Measurements from ENCODE around the gene ARGLU1. TPM values are rescaled to one million over a fixed set of nuclear protein-coding genes. Genes with fewer than 3 reads are reported as not detected.

The ARGLU1 gene
- polyA plus RNA-seq, 1 experiment, result 80.3 TPM

- ChIA-PET CTCF (no interaction called here), POLR2A (no interaction called here)
- H3K27ac ChIP-seq (ENCODE audit: low read depth, low read length), result no peak overlapping the region
- H3K4me3 ChIP-seq (ENCODE audit: low read depth, low read length), result no peak overlapping the region
- no peaks in the 10 kb centered on the region for H3K27me3 ChIP-seq (ENCODE audit: control insufficient read depth, insufficient read depth, low read length)
- peaks cover 6% of the 10 kb centered on the region for H3K9me3 ChIP-seq (ENCODE audit: control insufficient read depth, insufficient read depth, low read length)
- TF ChIP-seq, protein P1, sequence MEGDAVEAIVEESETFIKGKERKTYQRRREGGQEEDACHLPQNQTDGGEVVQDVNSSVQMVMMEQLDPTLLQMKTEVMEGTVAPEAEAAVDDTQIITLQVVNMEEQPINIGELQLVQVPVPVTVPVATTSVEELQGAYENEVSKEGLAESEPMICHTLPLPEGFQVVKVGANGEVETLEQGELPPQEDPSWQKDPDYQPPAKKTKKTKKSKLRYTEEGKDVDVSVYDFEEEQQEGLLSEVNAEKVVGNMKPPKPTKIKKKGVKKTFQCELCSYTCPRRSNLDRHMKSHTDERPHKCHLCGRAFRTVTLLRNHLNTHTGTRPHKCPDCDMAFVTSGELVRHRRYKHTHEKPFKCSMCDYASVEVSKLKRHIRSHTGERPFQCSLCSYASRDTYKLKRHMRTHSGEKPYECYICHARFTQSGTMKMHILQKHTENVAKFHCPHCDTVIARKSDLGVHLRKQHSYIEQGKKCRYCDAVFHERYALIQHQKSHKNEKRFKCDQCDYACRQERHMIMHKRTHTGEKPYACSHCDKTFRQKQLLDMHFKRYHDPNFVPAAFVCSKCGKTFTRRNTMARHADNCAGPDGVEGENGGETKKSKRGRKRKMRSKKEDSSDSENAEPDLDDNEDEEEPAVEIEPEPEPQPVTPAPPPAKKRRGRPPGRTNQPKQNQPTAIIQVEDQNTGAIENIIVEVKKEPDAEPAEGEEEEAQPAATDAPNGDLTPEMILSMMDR (IDR thresholded peaks at IDR 0.05; ENCODE audit: low read depth, low read length), result no peak
- no peak for DNase-seq (ENCODE audit: low read depth, low spot score)
Observed at GRCh38 chr13:106589716-106590115, 21.8 kb upstream of the ARGLU1 start.

DNA sequence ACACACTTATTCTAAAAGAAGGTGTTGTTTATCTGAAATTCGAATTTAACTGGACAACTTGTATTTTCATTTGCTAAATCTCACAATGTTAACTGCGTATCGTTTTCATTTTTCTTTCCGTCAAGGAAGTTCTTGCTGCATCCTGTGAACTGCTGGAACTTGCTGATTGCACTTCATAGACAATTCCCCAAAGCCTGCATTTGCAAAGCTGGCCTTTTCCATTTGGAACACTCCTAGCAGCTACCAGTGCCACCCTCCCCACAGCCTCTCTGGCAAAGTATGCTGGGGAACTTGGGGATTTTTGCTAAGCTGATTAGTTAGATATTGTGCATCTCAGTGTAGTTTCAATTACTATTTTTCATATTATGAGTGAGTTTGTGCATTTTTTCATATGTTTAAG lies 20.4 kb upstream of the ARGLU1 start:
- no peak for DNase-seq (ENCODE audit: low read depth, low spot score)
- Histone ChIP-seq H3K27me3 (ENCODE audit: control insufficient read depth, insufficient read depth, low read length) (no peaks in the 10 kb centered on the region), H3K9me3 (ENCODE audit: control insufficient read depth, insufficient read depth, low read length) (peaks cover 6% of the 10 kb centered on the region), H3K27ac (ENCODE audit: low read depth, low read length) (no peak overlapping the region), H3K4me3 (ENCODE audit: low read depth, low read length) (no peak overlapping the region)
- TF ChIP-seq, protein P1 (IDR thresholded peaks at IDR 0.05; ENCODE audit: low read depth, low read length), result no peak
- CTCF ChIA-PET, result interaction anchor here (0.5 kb wide), 1 partner anchor 12 kb away, joined by 3 read pairs; no protein-coding TSS in a partner anchor
- POLR2A ChIA-PET, result no interaction called here

GRCh38 chr13:106587787-106588186 lies 19.9 kb upstream of the ARGLU1 start:
- no peak for DNase-seq (ENCODE audit: low read depth, low spot score)
- H3K27me3 ChIP-seq (ENCODE audit: control insufficient read depth, insufficient read depth, low read length), result no peaks in the 10 kb centered on the region
- ChIA-PET CTCF (no interaction called here), POLR2A (no interaction called here)
- H3K4me3 ChIP-seq (ENCODE audit: low read depth, low read length), result no peak overlapping the region
- TF ChIP-seq, protein P1 (IDR thresholded peaks at IDR 0.05; ENCODE audit: low read depth, low read length), result no peak
- peaks cover 6% of the 10 kb centered on the region for H3K9me3 ChIP-seq (ENCODE audit: control insufficient read depth, insufficient read depth, low read length)
- no peak overlapping the region for H3K27ac ChIP-seq (ENCODE audit: low read depth, low read length)

DNA sequence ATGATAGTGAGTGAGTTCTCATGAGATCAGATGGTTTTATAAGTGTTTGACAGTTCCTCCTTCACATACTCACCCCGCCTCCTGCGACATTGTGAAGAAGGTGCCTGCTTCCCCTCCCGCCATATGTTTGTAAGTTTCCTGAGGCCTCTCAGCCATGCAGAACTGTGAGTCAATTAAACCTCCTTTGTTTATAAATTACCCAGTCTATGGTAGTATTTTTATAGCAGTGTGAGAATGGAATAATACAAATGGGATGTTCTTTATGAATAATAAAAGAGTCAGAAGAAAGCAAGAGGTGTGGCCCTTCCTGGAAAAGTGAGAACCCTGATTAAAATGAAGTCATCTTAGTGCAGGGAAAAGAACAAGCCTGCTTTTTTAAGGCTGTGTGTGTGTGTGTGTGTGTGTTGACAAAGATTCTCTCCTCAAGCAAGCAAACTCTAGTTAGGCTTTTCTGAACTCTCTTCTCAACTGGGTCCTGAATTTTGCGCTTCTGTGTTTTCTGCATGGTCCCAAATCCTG lies 18.8 kb upstream of the ARGLU1 start:
- peaks cover 6% of the 10 kb centered on the region for H3K9me3 ChIP-seq (ENCODE audit: control insufficient read depth, insufficient read depth, low read length)
- DNase-seq (ENCODE audit: low read depth, low spot score), result no peak
- H3K4me3 ChIP-seq (ENCODE audit: low read depth, low read length), result no peak overlapping the region
- peaks cover 3% of the 10 kb centered on the region for H3K27me3 ChIP-seq (ENCODE audit: control insufficient read depth, insufficient read depth, low read length)
- POLR2A ChIA-PET, result no interaction called here
- TF ChIP-seq, protein P1 (IDR thresholded peaks at IDR 0.05; ENCODE audit: low read depth, low read length), result no peak
- CTCF ChIA-PET, result no interaction called here
- no peak overlapping the region for H3K27ac ChIP-seq (ENCODE audit: low read depth, low read length)

DNA sequence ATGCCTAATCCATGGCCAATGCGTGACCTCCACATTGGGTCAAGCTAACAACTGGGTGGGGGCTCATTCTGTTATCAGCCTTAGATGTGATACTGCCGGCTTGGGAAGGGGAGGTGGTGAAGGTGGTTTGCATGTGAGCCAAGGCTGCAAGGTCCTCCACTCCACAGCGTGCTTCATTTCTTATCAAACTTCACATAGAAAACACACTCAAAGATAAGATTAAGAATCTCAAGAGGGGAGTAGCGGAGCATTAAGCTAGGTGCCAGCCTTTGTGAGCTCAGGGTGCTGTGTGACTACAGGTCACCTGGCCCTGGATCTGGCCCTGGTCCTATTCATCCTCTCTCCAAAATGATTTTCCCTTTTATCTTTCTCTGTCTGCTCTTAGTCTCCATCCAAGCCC lies 13.3 kb upstream of the ARGLU1 start:
- no peak for DNase-seq (ENCODE audit: low read depth, low spot score)
- Histone ChIP-seq H3K27ac (ENCODE audit: low read depth, low read length) (no peak overlapping the region), H3K4me3 (ENCODE audit: low read depth, low read length) (no peak overlapping the region), H3K27me3 (ENCODE audit: control insufficient read depth, insufficient read depth, low read length) (peaks cover 10% of the 10 kb centered on the region), H3K9me3 (ENCODE audit: control insufficient read depth, insufficient read depth, low read length) (peaks cover 6% of the 10 kb centered on the region)
- POLR2A ChIA-PET, result no interaction called here
- CTCF ChIA-PET, result interaction anchor here (1.5 kb wide), 1 partner anchor 39 kb away, joined by 5 read pairs; no protein-coding TSS in a partner anchor
- TF ChIP-seq, protein P1 (IDR thresholded peaks at IDR 0.05; ENCODE audit: low read depth, low read length), result no peak

All from AG04450 (cell line).